HG02970 (cell line): ENCODE results near the gene CDK19.
A peak's percentile ranks its signal among the peaks of the same experiment; 100 is the strongest.
"Not testable (repeated sequence)": the region's sequence is repeated elsewhere in the genome, so short reads cannot be mapped to it uniquely, and the experiment has no call there.

Experiments used
- ATAC-seq: cut with Tn5 transposase; IDR thresholded peaks from one replicate; pipeline ENCODE4 v1.9.1; 2021; ENCODE audit warnings: mild to moderate bottlenecking, moderate library complexity, moderate number of reproducible peaks; ENCODE audit not compliant: unreplicated experiment, low FRiP score

CDK19 gene

DNA sequence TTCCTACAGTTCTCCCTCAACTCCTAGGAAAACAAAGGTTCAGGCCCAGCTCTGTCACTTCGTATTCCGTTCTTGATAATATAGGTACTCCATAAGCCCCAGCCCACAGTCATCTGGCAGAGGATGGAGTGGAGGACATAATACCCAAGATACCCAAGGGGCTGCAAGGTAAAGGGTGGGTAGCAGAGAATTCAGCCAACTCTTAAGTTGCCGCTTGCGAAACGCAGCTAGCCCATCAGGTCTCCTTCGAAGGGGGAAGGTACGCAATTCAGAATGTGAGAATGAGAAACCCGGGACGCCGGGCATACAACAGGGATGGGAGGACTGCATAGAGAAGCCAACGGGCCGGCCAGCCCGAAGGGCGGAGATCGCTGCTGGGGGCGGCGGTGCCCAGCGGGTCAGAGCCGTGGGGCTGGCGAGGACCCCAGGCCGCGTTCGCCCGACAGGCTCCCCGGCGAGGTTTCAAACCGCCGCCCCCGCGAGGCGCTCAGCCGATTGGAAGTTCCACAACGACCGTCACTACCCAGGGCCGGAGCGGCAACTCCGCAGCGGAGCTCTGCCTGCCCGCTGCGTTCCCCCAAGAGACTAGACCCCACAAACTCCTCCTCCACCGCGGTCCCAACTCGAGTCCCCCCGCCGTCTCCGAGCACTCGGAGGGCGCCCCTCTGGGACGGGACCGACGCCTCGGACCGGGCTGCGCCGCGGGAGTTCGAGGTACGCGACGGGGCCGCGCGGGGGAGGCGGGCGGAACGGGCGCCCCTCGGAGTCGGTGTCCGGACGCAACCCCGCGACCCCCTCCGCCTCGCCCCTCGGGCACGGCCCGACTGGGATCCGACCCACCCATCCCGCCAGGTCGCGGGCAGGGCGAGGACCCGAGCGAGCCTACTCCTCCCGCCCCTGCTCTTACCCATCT lies 911 bp downstream of the CDK19 start:
- ATAC-seq = peak; percentile 14

DNA sequence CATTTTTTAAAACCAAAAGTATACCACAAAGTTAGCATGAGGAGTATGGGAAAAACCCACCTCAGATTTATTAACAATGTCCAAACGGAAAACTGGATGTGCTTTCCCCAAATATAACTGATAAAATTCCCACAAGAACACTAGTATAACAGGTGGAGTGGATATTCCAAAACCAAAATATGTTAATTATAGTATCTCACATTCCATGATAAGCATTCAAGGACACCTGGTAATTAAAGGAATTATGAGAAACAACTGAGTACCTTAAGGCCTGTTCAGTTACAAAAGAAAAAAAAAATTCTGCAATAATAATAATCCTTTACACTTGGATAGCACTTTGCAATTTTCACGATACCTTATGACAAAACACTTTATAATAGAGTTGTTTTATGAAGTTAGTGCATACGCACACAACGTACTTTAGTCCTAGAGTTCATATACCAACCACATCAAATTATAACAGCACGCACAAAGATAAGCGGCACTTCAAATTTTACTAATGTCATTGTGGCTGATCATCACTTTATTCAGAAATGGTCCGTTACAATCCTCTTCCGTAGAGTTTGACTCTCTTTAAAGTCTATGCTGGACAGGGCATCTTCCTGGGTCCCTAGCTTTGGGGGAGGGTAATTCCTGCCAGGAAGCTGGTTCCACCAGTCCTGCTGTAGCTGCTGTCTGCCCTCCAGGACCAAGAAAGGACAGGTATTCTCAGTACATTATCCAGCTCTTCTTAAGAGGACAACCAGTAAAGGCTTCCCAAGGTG lies 1.7 kb downstream of the CDK19 start:
- no peak for ATAC-seq

DNA sequence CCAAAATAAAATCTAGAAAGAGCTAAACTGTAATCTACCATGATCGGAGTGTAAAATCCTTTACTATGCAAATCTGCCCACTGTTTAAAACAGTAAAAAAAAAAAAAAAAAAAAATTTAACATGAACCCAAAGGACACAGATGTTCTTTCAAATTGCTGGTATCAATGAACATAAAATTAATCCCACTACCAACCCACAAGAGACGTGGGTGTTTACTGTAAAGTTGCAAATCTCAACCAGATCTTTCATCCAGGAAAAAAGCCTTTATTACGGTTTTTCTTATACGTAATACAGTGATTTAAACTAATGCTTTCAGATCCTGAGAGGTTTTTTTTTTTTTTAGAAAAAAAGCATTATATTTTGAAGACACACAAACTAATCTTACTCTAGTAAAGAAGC lies 2.5 kb downstream of the CDK19 start:
- ATAC-seq = no peak

- no peak for ATAC-seq
Observed at GRCh38 chr6:110810896-110811586, 4.2 kb downstream of the CDK19 start.

GRCh38 chr6:110809792-110810191 lies 5.5 kb downstream of the CDK19 start:
- no peak for ATAC-seq

GRCh38 chr6:110802175-110802574 lies 13.1 kb downstream of the CDK19 start:
- not testable (repeated sequence) for ATAC-seq

GRCh38 chr6:110800839-110801196 lies 14.5 kb downstream of the CDK19 start:
- no peak for ATAC-seq

GRCh38 chr6:110800196-110800838 lies 15.0 kb downstream of the CDK19 start:
- ATAC-seq = no peak

- ATAC-seq = no peak
Observed at GRCh38 chr6:110799655-110800054, 15.6 kb downstream of the CDK19 start.

DNA sequence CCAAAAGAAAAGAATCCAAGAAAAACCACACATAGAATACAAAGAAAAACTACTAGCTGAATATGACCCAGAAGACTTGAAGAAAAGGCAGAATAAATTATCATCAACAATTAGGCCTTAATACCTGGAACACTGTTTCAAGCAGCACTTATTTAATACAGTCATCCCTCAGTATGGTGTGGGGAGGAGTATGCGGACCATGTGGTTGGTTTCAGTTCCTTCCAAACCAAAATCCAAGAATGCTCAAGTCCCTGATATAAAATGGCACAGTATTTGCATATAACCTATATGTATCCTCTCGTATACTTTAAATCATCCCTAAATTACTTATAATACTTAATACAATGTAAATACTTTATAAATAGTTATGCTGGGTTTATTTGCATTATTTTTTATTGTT lies 16.1 kb downstream of the CDK19 start:
- ATAC-seq = no peak

DNA sequence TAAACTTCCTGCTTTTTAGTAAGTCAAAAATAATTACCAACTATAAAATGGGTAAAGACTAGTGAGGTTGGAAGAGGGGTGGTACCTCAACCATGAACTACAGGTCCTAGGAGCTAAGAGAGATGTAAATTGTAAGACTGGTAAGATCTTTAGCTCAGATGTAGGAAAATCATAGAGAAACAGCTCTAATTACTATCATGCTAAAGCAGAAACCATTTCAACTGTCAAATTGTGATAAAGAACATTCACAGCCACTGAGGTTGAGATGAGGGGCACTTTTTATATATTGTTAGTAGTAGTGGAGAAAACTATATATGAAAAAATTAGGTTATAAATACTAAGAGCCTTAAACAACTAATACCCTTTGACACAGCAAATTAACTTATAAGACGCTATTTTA lies 20.0 kb downstream of the CDK19 start:
- no peak for ATAC-seq

DNA sequence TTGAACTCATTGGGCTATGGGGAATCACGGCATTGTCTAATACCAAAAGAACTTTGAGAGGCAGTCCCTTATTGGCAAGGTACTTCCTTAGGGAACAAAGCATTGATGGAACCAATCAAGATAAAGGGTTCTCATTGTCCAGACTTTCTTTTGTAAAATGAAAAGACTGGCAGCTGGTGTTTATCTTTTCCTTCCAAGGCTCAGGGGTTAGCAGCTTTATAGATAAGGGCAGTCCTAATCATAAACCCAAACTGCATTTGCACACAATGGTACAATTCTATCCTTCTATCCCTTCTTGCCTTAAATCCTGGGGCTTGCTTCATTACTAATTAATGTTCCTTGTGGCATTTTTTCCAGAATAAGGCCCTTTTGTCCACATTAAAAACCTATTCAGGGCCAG lies 28.6 kb downstream of the CDK19 start:
- no peak for ATAC-seq

- no peak for ATAC-seq
Observed at GRCh38 chr6:110786271-110786670, 29.0 kb downstream of the CDK19 start.

GRCh38 chr6:110784610-110784979 lies 30.7 kb downstream of the CDK19 start:
- no peak for ATAC-seq

DNA sequence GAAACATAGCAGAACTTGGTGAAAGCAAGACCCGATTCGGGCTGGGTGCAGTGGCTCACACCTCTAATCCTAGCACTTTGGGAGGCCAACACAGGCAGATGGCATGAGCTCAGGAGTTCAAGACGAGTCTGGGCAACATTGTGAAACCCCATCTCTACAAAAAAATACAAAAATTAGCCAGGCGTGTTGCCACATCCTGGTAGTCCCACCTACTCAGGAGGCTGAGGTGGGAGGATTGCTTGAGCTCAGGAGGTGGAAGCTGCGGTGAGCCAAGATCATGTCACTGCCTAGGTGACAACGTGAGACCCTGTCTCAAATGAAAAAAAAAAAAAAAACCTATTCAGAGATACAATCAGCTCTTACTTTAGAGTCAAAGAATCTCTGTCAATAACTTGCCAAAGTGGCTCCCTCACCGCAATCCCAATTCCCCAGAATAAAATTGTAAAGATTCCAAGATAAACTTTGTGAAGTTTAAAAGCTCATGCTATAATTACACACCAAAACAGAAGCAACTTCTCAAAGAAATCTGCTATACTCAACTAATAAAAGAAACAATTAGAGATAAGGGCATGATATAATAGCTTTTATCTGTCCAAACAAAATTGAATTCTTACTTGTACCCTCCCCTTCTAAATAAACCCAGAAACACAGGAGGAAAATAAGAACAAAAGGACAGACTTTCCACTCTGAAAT lies 33.6 kb downstream of the CDK19 start:
- ATAC-seq = no peak

DNA sequence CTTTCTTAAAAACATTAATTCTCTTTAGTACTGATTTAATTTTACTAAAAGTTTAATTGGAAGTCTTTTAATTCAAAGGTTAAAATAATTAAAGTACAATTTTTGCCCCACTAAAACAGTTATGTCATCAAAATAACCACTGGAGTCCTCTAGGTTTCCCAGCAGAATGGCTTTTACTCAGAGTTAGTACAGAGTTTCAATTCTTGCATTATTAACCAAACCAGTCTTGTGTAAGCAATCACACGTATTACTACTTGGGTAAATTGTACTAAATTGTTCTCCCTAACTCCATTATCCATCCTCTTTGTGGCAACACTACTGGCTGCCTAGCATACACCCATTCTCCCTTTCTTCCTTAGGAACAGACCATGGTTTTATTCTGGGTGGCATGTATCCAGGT lies 36.9 kb downstream of the CDK19 start:
- ATAC-seq = no peak

- ATAC-seq = no peak
Observed at GRCh38 chr6:110777636-110778035, 37.6 kb downstream of the CDK19 start.

DNA sequence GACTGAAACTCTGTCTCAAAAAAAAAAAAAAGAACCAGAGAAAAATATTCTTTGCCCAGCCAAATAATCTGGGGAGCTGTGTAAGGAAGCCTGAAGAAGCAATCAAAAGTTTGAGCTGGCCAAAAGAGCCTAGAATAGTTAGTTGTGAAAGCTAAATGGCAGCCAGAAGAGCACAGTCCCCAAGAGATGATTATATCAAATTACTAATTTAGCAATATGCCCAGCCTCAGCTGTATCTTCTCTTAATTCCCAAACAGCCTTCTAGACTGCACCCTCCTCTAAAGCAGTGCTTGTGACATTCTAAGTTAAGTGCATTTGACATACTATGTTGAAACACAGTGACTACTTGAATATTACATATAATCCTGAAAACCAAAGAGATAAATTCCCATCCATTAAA lies 38.9 kb downstream of the CDK19 start:
- no peak for ATAC-seq

DNA sequence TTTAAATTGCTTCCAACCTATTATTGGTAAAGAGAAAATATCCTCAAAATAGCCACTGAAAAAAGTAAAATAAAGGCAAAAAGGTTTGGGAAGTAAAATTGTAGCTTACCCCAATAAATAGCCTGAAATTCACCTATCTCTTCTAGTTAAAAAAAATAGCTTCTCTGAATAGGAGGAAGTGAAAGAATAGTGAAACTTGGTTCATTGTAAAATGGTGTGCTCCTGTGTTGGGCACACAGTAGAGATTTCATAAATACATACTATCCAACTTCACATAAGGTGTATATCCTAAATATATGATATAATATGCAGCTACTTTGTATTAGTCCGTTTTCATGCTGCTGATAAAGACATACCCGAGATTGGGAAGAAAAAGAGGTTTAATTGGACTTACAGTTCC lies 45.3 kb downstream of the CDK19 start:
- no peak for ATAC-seq

- no peak for ATAC-seq
Observed at GRCh38 chr6:110768057-110768456, 47.2 kb downstream of the CDK19 start.
